ENCODE data around the gene ITGB5.

ITGB5 gene

DNA sequence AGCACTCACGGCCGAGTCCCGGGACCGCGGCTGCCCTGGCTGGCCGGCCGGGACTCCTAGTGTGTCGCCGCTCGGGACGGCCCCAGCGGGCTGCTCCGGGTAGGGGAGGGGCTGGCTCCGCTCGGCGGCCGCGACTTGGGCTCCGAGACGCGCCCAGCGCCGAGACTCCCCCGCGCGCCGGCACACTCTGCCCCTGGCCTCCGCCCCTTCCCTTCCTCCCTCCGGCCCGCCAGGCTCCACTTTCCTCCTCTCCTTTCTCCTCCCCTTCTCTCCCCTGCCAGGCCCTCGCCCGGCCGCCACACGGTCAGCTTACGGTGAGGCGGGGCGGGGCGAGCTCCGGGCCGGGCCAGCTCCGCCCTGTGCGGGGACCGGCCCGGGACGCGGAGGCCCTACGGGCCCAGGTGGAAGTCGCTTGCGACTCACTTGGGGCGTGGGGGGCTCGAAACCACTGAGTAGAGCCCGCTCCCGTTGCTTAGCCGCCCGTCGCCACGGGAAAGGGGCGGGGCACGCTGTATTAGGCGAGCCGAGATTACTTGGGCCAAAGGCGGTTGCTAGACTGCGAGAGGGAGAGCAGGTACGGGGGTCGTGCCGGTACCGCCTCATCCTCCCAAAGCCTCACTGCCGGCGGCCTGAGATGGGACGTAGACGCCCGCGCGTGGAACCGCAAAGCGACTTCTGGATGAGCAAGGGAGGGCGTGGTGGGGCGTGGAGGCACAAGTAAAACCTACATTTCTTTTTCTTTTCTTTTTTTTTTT is at the start of gene ITGB5:
Gene ITGB5 (minus strand): TSS at position 189 of the 755 bp plus-strand sequence. CDS start 365 bp downstream, outside the sequence.
- DNase-seq: no peak

DNA sequence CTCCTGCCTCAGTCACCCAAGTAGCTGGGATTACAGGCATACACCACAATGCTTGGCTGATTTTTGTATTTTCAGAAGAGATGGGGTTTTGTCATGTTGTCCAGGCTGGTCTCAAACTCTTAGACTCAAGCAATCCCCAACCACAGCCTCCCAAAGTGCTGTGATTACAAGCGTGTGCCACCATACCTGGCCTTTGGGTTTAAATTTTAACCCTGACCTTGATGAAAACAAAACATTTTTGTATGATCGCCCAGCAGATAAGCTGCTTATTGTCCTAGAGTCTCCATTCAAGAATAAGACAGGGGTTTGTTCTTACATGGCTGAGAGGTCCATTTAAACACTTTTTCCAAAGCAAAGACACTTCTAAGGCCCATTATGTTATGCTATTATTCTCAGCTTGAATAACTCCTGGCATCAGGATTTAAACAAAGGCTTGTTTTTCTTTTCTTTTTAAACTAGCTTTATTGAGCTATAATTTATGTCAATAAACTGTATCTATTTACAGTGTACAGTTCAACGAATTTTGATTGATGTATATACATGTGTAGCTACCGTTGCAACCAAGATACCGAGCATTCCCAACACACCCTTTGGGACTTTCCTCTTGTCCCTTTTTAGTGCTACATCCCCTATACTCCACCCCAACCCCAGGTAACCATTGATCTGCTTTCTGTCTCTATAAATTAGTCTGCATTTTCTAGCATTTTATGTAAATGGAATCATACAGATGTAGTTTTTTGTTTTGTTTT is 48.8 kb upstream of the ITGB5 start:
- DNase-seq: no peak

DNA sequence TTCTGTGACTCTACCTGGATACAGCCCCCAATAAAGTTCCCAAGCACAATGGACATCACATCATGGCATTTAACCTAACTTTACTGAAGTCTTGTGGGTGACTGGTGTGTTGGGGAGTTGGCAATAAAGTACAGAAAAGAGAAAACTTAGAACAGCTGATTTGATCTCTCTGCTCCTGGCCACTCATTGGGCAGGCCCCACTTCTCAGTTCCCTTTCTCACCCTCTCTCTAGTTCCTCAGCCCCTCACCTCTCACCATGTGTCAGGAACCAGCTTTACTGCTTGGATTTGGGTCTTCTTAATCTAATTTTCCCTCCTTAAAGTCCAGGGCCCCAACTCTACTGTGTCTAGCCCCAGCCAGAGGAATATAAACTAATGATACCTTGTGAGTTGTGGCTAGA is 48.1 kb upstream of the ITGB5 start:
- no peak for DNase-seq

- DNase-seq: no peak
Observed at GRCh38 chr3:124934577-124934976, 47.4 kb upstream of the ITGB5 start, which contains the start of gene MUC13. TSS of gene MUC13 (minus strand) at chr3:124934751. CDS start at chr3:124934712, 39 bp downstream.

DNA sequence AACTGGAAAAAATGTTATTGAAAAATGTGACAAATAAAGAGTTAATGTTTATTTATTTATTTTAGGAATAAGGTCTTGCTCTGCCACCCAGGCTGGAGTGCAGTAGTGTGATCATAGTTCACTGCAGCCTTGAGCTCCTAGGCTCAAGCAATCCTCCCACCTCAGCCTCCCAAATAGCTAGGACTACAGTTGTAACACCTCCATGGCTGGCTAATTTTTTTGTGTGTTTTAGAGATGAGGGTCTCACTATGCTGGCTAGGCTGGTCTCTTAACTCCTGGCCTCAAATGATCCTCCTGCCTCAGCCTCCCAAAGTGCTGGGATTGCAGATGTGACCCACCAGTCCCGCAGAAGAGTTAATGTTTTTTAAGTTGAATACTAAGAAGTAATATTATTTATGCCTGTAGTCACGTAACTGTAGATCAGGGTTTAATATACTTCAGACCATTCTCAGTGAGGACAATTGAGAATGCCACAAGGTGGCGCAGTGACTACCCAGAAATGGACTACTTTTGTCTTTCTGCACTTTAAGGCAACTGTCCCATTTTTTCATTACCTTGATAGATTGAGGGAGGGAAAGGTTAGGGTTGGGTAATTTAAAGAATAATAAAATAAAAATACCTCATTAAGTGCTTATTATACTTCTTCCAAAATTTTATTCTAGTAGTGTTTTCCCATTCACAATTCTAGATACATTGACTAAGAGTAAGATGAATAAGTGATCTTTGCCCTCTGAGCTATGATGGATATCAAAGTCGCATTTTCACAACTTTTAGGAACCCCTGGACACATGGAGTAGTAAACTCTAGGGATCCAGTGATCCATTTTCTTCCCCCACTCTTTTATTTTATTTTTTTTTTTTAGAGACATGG is 41.4 kb upstream of the ITGB5 start:
- peak; percentile 64 for DNase-seq

GRCh38 chr3:124927574-124928045 is 40.4 kb upstream of the ITGB5 start:
- DNase-seq: no peak

- DNase-seq: no peak
Observed at GRCh38 chr3:124926426-124927101, 39.4 kb upstream of the ITGB5 start.

- DNase-seq: no peak
Observed at GRCh38 chr3:124924741-124925140, 37.6 kb upstream of the ITGB5 start.

- no peak for DNase-seq
Observed at GRCh38 chr3:124923833-124924232, 36.7 kb upstream of the ITGB5 start.

- DNase-seq: no peak
Observed at GRCh38 chr3:124920718-124921117, 33.6 kb upstream of the ITGB5 start.

DNA sequence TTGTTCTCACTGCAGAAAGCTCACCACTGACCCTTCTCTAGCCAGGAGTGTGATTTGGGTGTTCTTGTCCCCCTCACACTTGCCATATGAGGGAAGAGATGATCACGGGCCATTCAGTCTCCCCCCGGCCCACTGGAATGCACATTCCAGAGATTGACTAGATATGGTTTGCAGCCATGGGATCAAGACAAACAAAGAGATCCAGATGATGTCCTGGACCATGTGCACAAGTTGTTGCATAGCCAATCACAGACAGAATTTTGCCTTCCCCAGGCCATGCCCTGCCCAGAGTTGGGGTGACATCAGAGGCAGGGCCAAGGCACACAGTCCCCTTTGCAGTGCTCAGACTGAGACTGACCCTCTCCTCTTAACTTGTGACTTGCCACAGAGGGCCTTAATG is 32.6 kb upstream of the ITGB5 start:
- DNase-seq: no peak

GRCh38 chr3:124918524-124918923 is 31.4 kb upstream of the ITGB5 start:
- DNase-seq: no peak

DNA sequence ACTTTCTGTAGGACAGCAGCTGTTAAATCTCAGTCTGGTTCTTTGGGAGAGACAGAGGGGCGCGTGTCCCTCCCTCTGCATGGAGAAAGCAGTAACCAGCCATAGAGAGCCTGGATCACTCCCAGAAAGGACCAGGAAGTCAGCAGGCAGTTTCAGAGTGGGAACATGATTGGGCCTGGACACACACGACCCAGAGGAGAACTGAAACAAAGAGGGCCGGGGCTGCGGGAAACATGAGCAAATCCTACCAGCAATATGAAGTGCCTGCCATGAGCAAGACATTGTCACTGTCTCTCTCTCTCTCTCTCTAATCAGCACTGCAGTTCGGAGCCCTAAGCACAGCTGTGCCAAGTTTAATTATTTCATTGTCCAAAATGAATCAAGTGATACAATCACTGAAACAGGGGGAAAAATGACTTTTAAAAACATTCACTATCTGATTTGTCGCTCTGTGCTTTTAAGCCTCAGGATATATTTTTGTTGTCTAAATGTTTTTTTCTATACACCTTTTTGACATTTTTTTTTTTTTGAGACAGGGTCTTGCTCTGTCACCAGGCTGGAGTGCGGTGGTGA is 29.8 kb upstream of the ITGB5 start:
- DNase-seq: no peak

- no peak for DNase-seq
Observed at GRCh38 chr3:124915254-124915653, 28.1 kb upstream of the ITGB5 start.

DNA sequence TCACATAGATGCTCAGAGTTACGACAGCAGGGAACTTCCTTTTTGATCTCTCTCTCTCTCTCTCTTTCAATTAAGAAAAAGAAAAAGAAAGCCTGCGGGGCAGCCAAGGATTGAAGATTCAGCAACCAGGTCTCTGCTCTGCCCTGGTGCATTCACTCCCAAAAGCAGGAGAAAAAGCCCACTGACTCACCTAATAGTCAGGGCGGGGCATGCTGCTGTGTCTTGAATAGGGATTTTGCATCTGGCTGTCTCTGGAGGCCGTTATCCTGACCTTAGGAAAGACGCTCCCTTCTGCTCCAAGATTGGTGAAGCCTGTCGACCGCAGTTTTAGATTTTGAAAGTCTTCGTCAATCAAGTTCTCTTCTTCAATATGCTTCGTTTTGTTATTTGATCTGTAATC is 20.8 kb upstream of the ITGB5 start:
- no peak for DNase-seq

DNA sequence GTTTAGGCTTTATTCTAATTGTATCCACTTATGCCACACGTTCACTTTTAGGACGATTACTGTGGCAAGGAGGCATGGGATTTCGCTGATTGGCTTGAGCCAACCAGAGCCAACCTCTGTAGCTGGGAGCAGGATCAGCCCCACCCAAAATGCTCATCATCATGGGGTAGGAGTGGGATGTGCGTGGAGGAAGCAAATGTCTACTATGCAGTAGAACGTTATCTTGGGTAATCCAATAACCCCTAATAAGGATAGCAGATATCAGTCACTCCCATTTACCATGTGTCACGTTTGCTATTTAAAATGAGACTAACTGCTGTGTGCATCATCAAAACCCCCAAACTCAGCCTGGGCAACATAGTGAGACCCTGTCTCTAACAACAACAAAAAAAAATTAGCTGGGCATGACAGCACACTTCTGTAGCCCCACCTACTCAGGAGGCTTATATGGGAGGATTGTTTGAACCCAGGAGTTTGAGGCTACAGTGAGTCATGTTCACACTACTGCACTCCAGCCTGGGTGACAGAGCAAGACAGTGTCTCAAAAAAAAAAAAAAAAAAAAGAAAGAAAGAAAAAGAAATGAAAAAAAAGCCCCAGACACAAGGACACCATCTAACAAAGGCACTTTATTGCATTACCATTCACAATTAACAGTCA is 17.8 kb upstream of the ITGB5 start:
- DNase-seq: no peak

DNA sequence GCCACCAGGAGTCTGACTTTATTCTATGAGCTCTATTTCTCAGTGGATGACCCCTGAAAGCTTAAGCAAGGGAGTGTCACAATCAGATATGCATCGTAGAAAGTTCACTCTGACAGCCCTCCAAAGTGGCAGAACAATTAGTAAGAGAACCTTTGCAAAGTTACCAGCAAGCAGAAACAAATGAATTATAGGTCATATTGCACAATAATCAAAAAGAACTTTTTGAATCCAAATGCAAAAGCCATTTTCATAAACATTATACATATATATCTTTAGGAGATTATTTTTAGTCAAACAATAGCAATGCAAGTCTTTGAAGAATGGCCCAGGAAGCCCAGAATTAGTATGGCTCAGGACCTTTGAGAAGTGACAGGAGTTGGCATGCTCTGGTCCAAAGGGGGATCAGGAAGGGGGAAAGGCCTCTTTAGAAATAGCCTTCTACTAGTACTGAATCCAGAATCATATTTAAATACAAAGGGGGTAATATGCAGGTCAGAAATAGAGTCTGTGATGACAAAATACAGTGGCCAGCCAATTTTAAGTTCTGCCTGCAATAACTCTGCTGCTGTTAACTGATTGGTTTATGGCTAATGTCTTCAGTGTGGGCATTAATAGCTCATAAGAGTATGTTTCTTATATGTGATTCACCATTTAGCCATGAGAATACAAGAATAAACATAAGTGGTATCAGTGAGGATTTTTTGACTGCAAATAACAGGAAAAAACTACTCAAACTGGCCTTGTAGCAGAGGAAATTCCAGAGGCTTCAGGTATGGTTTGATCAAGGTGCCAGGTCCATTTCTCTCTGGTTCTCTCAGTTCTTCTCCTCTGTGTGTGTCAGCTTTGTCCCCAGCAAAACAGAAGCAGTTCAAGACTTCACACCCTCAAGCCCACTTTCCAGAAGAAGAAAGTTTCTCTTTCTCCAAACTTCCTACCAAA is 17.0 kb upstream of the ITGB5 start:
- DNase-seq: no peak

GRCh38 chr3:124896824-124897526 is 9.8 kb upstream of the ITGB5 start:
- no peak for DNase-seq

DNA sequence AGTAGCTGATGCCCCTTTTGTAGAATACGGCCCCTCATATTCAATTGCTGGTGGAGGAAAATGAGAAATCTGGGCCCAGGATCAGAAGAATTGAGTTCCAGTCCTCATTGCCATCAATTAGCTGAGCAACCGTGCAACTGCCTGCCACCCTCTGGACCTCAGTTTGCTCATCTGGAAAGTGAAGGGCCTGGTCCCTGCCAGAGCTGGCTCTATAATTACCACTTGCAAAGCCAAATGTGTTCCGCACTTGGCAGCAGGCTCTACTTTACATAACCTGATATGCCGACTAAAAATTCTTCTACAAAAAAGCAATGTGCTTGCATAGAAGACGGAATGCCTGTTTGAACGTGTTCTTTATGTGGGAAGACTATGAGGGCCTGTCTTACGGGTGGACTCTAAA is 8.6 kb upstream of the ITGB5 start:
- no peak for DNase-seq

DNA sequence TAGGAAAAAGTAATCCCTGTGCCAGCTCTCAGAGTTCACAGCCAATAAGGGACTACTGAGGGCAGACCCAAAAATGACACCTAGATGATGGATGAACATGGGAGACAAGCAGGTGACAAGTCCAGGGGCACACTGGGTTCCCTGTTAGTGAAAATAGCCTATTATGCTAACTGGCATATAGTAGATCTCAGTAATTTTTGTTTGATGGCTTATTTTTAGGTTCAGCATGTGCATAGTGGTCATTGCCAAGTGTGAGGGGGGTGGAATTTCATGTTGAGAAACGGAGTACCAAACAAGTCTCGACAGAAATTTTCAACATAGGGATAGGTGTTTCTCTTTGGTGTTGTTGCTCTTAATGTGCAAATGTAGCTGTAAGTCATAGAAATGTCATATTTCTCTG is 6.4 kb upstream of the ITGB5 start:
- DNase-seq: no peak

All from NCI-H1105 treated with DMSO at 0.1 percent for 48 hours (cell line).